Vagina (tissue), 2 donors: ENCODE data around the gene PIWIL4.

Experiments used
- CTCF ChIP-seq, 3 experiments: fragments of 450-650 bp in 2 of 3; fragments of 200-600 bp in 1 of 3; sonication (generic) in 1 of 3; IDR thresholded peaks; one replicate each; pipeline ENCODE4 v1.5.1; 2017 to 2019; ENCODE audit warnings: antibody characterized with exemption in 3 of 3, mild to moderate bottlenecking in 2 of 3, moderate library complexity in 2 of 3
- POLR2A ChIP-seq, 2 donors: fragments of 450-650 bp; IDR thresholded peaks; one replicate each; pipeline ENCODE4 v1.6.1; 2017; ENCODE audit warnings: antibody characterized with exemption in 2 of 2, mild to moderate bottlenecking in 2 of 2, moderate library complexity in 2 of 2

- TF ChIP-seq CTCF (IDR thresholded peaks at IDR 0.05) (no peak), POLR2A (IDR thresholded peaks at IDR 0.05) (no peak)
These were observed 41.4 kb upstream of the PIWIL4 start for GRCh38 chr11:94525546-94526324.
